Tibial artery (tissue), 4 donors: ENCODE results near the gene PUM2.

Experiments
- DNase-seq, 2 donors: peaks; one replicate each; pipeline ENCODE4 v3.0.0-alpha.2; 2019
- H3K27ac ChIP-seq, 2 donors: fragments of 200-600 bp; sonication (generic) in 1 of 2; 1 replicate in 1 of 2; 2 replicates in 1 of 2; pipeline ENCODE4 v1.5.1; 2018 to 2019; ENCODE audit warnings: mild to moderate bottlenecking in 1 of 2
- H3K27me3 ChIP-seq, 2 donors: fragments of 200-600 bp; sonication (generic) in 1 of 2; one replicate each; pipeline versions ENCODE4 v1.5.1 to v1.6.0; 2016 to 2019
- H3K36me3 ChIP-seq, 3 donors: fragments of 200-600 bp; sonication (generic) in 2 of 3; one replicate each; pipeline ENCODE4 v1.5.1; 2016 to 2019; ENCODE audit warnings: mild to moderate bottlenecking in 2 of 3
- H3K4me1 ChIP-seq, 4 donors: fragments of 200-600 bp; sonication (generic) in 2 of 4; 1 replicate in 3 of 4; 2 replicates in 1 of 4; pipeline ENCODE4 v1.5.1; 2016 to 2019
- H3K4me3 ChIP-seq, 2 donors: fragments of 200-600 bp; sonication (generic) in 1 of 2; 1 replicate in 1 of 2; 2 replicates in 1 of 2; pipeline ENCODE4 v1.5.1; 2018 to 2019; ENCODE audit warnings: mild to moderate bottlenecking in 2 of 2
- H3K9me3 ChIP-seq, 3 donors: fragments of 200-600 bp; sonication (generic) in 1 of 3; one replicate each; pipeline ENCODE4 v1.5.1; 2016 to 2019
- intact Hi-C: fragments of 100-400 bp; cut with DNase I; formaldehyde crosslinking; loops from one replicate; pipeline ENCODE4 v1.15.0; 2023; ENCODE audit warnings: low total_unique reads
- TF ChIP-seq, protein P1 (sequence below), 2 experiments: fragments of 200-600 bp in 1 of 2; fragments of 450-650 bp in 1 of 2; IDR thresholded peaks; one replicate each; pipeline ENCODE4 v1.5.1; 2017 to 2019; ENCODE audit warnings: antibody characterized with exemption in 2 of 2, mild to moderate bottlenecking in 1 of 2, moderate library complexity in 1 of 2

PUM2 gene

DNA sequence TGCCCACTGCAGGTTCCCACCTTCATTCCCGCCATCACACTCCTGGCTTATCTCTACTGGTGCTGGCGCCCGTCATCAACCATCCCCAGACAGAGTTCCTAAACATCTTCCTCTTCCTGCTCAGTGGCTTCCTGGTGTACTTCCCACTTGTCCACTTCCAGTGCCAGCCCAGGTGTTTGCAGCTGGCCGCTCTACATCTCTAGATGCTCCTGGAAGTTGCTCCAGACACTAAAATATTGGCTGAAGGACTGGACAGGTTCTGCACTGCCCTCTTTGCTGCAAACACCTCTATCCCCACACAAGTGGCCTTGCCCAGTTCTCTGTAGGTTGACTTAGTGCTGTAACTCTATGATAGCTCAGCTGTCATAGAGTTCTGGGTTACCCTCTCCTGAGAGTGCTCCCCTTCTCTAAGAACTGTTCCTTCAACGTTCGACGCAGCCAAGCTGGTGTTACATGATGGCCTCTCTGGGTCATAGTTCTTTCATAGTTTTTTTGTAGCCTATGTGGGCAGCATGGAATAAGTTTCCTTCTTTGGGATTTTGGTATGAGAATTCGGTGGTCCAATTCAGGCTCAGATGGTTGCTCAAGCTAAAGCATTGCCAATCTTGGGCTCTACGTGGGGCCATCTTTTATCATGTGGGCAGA is 45.8 kb upstream of the PUM2 start:
- intact Hi-C loops, result no loop called here

DNA sequence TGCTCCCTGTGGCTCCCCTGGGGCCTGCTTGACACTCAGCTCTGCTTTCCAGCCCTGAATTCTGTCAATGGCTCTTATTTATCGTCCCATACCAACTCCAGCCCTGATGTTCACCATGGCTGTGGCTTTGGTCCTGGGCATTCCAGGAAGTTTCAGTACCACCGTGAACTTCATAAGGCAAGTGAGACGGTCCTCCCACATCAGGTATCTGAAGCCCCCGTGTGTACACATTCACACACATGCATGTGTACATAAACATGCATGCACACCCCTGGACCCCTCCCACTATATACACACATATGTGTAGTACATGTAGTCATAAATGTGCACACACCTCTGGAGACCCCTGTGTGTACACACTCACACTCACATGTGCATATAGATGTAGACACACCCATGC is 43.3 kb upstream of the PUM2 start:
- DNase-seq, result no peak
- Histone ChIP-seq H3K4me3 (no peak overlapping the region), H3K36me3 (no peaks in the 10 kb centered on the region), H3K4me1 (no peaks in the 10 kb centered on the region), H3K27me3 (peaks cover 0 to 4% of the 10 kb centered on the region in 2 donors), H3K9me3 (no peaks in the 10 kb centered on the region), H3K27ac (no peak overlapping the region)
- intact Hi-C loops, result no loop called here
- TF ChIP-seq, protein P1, sequence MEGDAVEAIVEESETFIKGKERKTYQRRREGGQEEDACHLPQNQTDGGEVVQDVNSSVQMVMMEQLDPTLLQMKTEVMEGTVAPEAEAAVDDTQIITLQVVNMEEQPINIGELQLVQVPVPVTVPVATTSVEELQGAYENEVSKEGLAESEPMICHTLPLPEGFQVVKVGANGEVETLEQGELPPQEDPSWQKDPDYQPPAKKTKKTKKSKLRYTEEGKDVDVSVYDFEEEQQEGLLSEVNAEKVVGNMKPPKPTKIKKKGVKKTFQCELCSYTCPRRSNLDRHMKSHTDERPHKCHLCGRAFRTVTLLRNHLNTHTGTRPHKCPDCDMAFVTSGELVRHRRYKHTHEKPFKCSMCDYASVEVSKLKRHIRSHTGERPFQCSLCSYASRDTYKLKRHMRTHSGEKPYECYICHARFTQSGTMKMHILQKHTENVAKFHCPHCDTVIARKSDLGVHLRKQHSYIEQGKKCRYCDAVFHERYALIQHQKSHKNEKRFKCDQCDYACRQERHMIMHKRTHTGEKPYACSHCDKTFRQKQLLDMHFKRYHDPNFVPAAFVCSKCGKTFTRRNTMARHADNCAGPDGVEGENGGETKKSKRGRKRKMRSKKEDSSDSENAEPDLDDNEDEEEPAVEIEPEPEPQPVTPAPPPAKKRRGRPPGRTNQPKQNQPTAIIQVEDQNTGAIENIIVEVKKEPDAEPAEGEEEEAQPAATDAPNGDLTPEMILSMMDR (IDR thresholded peaks at IDR 0.05), result no peak

More for the DNA sequence above, 45.8 kb upstream of the PUM2 start:
- no peaks in the 10 kb centered on the region for H3K9me3 ChIP-seq
- no peak overlapping the region for H3K27ac ChIP-seq
- DNase-seq, result no peak
- H3K4me3 ChIP-seq, result no peak overlapping the region
- TF ChIP-seq, protein P1 (IDR thresholded peaks at IDR 0.05), result no peak
- no peaks in the 10 kb centered on the region for H3K4me1 ChIP-seq
- peaks cover 0 to 4% of the 10 kb centered on the region in 2 donors for H3K27me3 ChIP-seq
- no peaks in the 10 kb centered on the region for H3K36me3 ChIP-seq

DNA sequence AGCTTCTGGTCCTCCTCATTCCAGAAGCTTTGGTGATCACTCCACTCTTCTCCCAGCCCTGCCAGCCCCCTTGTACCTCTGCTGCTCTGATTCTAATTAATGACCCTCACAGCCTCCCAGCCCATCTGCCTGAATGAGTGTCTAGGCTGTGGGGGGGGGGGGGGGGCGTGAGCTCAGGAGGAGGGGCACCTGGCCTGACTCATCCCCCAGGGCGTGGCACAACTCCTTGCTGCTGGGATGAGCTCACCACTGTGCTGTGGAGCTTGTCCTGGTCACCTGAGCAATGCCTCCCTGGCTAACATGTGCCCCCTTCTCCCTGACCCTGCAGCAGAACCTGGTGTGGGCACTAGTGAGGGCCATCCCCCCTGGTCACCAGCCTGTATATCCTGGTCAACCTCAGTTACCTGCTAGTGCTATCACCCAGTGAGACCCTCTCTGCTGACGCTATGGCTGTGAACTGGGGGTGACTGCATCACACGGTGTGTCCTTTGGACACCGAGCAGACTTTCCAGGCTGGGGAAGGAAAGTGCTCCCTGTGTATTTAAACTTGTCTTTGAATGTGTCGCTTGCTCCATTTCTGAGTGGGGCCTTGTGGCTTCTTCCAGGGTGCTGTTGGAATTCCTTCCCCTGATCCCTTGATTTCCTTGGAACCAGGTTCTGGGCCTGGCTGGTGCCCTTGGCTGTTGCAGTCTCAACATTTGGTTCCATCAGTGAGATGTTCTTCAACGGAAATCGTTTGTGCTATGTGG is 41.5 kb upstream of the PUM2 start:
- peaks cover 0 to 4% of the 10 kb centered on the region in 2 donors for H3K27me3 ChIP-seq
- no peak for DNase-seq
- H3K4me3 ChIP-seq, result no peak overlapping the region
- H3K27ac ChIP-seq, result no peak overlapping the region
- H3K36me3 ChIP-seq, result no peaks in the 10 kb centered on the region
- intact Hi-C loops, result no loop called here
- no peaks in the 10 kb centered on the region for H3K9me3 ChIP-seq
- TF ChIP-seq, protein P1 (IDR thresholded peaks at IDR 0.05), result no peak
- no peaks in the 10 kb centered on the region for H3K4me1 ChIP-seq

DNA sequence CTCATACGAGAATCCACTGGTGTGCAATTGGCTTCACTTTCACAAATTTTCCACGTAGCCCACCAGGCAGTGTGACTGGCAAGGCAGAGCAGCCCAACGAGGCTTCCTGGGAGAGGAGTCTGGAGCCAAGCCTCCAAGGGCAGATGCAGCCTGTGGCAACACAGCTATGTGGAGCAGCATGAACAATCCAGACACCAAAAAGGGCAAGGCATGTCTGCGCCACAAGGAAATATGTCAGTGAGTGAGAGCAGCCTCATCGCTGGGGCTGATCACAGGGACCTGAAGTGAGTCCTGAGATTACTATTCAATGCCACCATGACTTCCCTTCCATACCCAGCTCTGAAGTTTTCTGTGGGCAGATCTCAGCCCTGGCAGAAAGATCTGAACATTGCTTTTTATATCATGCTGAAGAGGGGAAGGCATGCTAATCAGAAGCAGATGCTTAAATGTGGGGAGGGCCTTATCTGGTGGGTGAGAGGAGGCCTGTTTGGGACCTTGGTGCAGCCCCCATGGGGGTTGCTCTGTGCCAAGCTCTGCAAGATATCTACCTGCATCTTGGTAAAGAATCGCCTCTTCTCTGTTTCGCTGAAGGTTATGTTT is 40.0 kb upstream of the PUM2 start:
- Histone ChIP-seq H3K9me3 (no peaks in the 10 kb centered on the region), H3K36me3 (no peaks in the 10 kb centered on the region), H3K27ac (no peak overlapping the region), H3K4me1 (no peaks in the 10 kb centered on the region), H3K27me3 (peaks cover 0 to 4% of the 10 kb centered on the region in 2 donors), H3K4me3 (no peak overlapping the region)
- TF ChIP-seq, protein P1 (IDR thresholded peaks at IDR 0.05), result no peak
- intact Hi-C loops, result no loop called here
- DNase-seq, result no peak

DNA sequence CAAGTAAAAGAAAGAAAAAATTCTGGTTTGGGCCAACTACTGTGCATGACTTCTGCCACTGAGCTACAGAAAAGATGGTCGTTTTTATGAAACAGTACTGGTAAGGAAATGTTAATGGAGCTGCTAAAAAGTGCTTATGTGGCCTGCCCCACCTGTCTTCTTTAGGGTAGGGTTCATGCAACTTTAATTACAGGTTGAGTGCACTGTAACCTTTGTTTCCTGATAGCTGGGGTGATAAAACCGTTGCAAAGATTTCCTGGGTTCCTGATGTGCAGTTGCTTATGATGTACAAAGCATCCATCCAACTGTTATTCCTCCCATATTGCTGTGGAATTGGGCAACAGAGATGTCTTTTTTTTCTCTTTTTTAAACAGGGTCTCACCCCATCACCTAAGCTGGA is 34.3 kb upstream of the PUM2 start:
- DNase-seq, result no peak
- Histone ChIP-seq H3K36me3 (no peaks in the 10 kb centered on the region), H3K4me3 (no peak overlapping the region), H3K9me3 (no peaks in the 10 kb centered on the region), H3K27ac (no peak overlapping the region), H3K4me1 (peaks cover 0 to 9% (median 3%) of the 10 kb centered on the region in 4 donors), H3K27me3 (no peaks in the 10 kb centered on the region)
- intact Hi-C loops, result no loop called here
- TF ChIP-seq, protein P1 (IDR thresholded peaks at IDR 0.05), result no peak
